Lower leg skin (tissue), 3 donors: Measurements from ENCODE around the gene KLHL10.

Source experiments
- CTCF ChIP-seq, 3 donors: fragments of 450-650 bp; IDR thresholded peaks; one replicate each; pipeline ENCODE4 v1.5.1; 2016; ENCODE audit warnings: antibody characterized with exemption in 3 of 3, mild to moderate bottlenecking in 3 of 3, moderate library complexity in 2 of 3
- POLR2A ChIP-seq, 2 donors: fragments of 450-650 bp; IDR thresholded peaks; one replicate each; pipeline ENCODE4 v1.6.1; 2016 to 2017; ENCODE audit warnings: antibody characterized with exemption in 2 of 2, mild to moderate bottlenecking in 1 of 2, moderate library complexity in 1 of 2

DNA sequence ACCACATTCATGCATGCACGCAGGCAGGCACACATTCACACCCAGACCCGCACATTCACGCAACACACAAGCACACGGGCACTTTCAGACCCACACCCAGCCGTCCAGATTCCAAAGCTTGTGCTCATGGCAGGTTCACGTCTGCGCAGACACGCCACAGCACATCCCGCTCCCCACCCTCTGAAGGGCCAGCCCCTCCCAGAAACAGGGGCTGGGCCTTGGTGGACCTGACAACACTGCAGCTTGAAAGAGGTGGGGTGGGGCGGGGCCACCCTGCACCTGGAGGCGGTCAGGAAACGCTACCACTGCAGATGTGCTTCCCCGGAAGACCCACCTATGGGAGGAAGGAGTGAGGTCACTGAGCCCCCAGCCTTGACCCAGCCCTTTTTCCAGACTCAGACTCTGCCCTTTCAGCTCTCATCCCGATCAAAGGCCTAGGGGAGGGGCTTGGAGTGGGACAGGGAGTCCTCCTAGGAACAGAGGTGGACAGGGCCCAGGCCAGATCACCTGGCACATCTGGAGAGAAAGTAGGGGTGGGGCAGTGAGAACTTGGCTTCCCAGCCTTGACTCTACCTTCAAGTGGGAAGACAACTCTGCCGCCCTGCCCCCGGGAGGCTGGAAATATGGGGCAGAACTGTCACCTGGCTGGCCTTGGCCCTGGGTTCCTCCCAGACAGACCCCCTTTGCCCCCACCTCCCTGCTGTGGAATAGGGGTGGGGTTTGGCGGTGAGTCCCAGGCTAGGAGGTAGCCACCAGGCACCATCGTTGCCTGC, 36.8 kb upstream of the KLHL10 start:
- TF ChIP-seq POLR2A (IDR thresholded peaks at IDR 0.05) (no peak), CTCF (IDR thresholded peaks at IDR 0.05) (no peak)
